ENCODE results near the gene ATG16L1. TPM values are rescaled to one million over a fixed set of nuclear protein-coding genes. Genes with fewer than 3 reads are reported as not detected.

The ATG16L1 gene
- total RNA-seq, 1 donor from 2014 or later = 29.3 TPM

GRCh38 chr2:233208382-233209116 is 42.9 kb upstream of the ATG16L1 start:
- Mint-ChIP-seq H3K27me3 (ENCODE audit: unreplicated experiment) (peaks cover 5% of the 10 kb centered on the region), H3K4me1 (ENCODE audit: low read depth, unreplicated experiment) (no peaks in the 10 kb centered on the region), H3K27ac (ENCODE audit: unreplicated experiment) (no peak overlapping the region), H3K4me3 (ENCODE audit: unreplicated experiment) (no peak overlapping the region), H3K9me3 (ENCODE audit: unreplicated experiment) (peaks cover 5% of the 10 kb centered on the region), H3K36me3 (ENCODE audit: unreplicated experiment) (peaks cover 5% of the 10 kb centered on the region)
- no peak for DNase-seq
- TF ChIP-seq CTCF (IDR thresholded peaks at IDR 0.05; ENCODE audit: partially characterized antibody, unreplicated experiment) = no peak

GRCh38 chr2:233209117-233209532 is 42.3 kb upstream of the ATG16L1 start:
- Mint-ChIP-seq H3K27me3 (ENCODE audit: unreplicated experiment) (peaks cover 5% of the 10 kb centered on the region), H3K36me3 (ENCODE audit: unreplicated experiment) (no peaks in the 10 kb centered on the region), H3K9me3 (ENCODE audit: unreplicated experiment) (peaks cover 3% of the 10 kb centered on the region), H3K27ac (ENCODE audit: unreplicated experiment) (no peak overlapping the region), H3K4me3 (ENCODE audit: unreplicated experiment) (no peak overlapping the region), H3K4me1 (ENCODE audit: low read depth, unreplicated experiment) (no peaks in the 10 kb centered on the region)
- no peak for DNase-seq
- no peak for TF ChIP-seq CTCF (IDR thresholded peaks at IDR 0.05; ENCODE audit: partially characterized antibody, unreplicated experiment)

GRCh38 chr2:233209533-233210171 is 41.8 kb upstream of the ATG16L1 start:
- peaks cover 2% of the 10 kb centered on the region for H3K9me3 Mint-ChIP-seq (ENCODE audit: unreplicated experiment)
- H3K4me1 Mint-ChIP-seq (ENCODE audit: low read depth, unreplicated experiment) = no peaks in the 10 kb centered on the region
- H3K27me3 Mint-ChIP-seq (ENCODE audit: unreplicated experiment) = peaks cover 5% of the 10 kb centered on the region
- H3K4me3 Mint-ChIP-seq (ENCODE audit: unreplicated experiment) = no peak overlapping the region
- no peak for TF ChIP-seq CTCF (IDR thresholded peaks at IDR 0.05; ENCODE audit: partially characterized antibody, unreplicated experiment)
- H3K36me3 Mint-ChIP-seq (ENCODE audit: unreplicated experiment) = no peaks in the 10 kb centered on the region
- H3K27ac Mint-ChIP-seq (ENCODE audit: unreplicated experiment) = no peak overlapping the region
- DNase-seq = no peak

GRCh38 chr2:233210281-233210680 is 41.2 kb upstream of the ATG16L1 start:
- Mint-ChIP-seq H3K36me3 (ENCODE audit: unreplicated experiment) (no peaks in the 10 kb centered on the region), H3K9me3 (ENCODE audit: unreplicated experiment) (no peaks in the 10 kb centered on the region), H3K27ac (ENCODE audit: unreplicated experiment) (no peak overlapping the region), H3K4me1 (ENCODE audit: low read depth, unreplicated experiment) (no peaks in the 10 kb centered on the region), H3K27me3 (ENCODE audit: unreplicated experiment) (peaks cover 5% of the 10 kb centered on the region), H3K4me3 (ENCODE audit: unreplicated experiment) (no peak overlapping the region)
- no peak for DNase-seq
- TF ChIP-seq CTCF (IDR thresholded peaks at IDR 0.05; ENCODE audit: partially characterized antibody, unreplicated experiment) = no peak

All from glutamatergic neuron (in vitro differentiated cells).